ENCODE results near the gene IL3. TPM values are rescaled to one million over a fixed set of nuclear protein-coding genes. Genes with fewer than 3 reads are reported as not detected.
A peak's percentile ranks its signal among the peaks of the same experiment; 100 is the strongest.

Gene IL3
- total and polyA plus RNA-seq, 9 of the 15 experiments (the other 6 are each of a cell fraction or from before 2014, with no cell fraction given) = not detected

DNA sequence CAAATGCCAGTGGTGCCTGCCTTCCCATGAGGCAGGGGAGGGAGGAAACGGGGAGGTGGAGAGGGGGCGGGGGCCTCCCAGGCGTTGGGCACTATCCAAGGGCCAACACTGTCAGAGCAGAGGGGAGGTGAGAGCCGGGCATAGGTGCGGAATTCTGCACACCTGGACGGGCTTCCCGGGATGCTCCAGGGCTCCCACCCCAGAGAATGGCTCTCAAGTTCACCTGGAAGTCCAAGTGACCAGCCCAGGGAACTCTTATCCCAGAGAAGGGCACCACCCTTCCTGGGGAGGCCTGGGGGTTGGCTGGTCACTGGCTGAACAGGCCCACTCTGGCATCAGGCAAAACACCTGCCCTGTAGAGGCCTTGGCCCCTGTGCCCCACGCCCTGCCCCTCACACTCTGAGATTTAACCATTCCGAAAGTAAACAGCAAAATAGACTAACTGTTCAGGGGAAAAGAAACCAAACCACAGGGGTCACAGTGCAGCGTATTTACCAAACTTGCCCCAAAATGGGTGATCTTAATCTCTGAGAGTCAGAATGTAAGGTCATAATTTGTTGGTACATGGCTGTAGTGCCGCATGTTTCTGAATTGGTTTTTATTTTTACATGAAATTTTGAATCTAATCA is 15.9 kb downstream of the IL3 start:
- FAIRE-seq (no peak), DNase-seq (ENCODE audit: extremely low read depth in 1 of 4, low spot score in 3 of 4) (no peak), ATAC-seq (no peak)
- Histone ChIP-seq H3K9me3 (replicated peaks; ENCODE audit: control insufficient read depth, insufficient read depth, low read depth, low read length) (no peaks in the 10 kb centered on the region), H3K4me1 (replicated peaks in 1 of 2; ENCODE audit: control insufficient read depth in 2 of 2, insufficient read depth in 2 of 2, low read length in 2 of 2) (peaks cover 14 to 39% of the 10 kb centered on the region in 2 experiments; a peak in 4 of 5 replicates), H3K36me3 (ENCODE audit: control insufficient read depth, insufficient read depth, low read length) (no peaks in the 10 kb centered on the region), H3K79me2 (ENCODE audit: control insufficient read depth, insufficient read depth, low read length) (no peaks in the 10 kb centered on the region), H3K9ac (ENCODE audit: insufficient read depth in 1 of 2, low read depth in 2 of 2, low read length in 2 of 2) (peak overlapping the region in 1 of 2 experiments; percentile 46; a peak in 1 of 4 replicates), H3K4me2 (ENCODE audit: insufficient read depth, low read length) (no peak overlapping the region), H3K27me3 (ENCODE audit: control insufficient read depth in 2 of 2, insufficient read depth in 2 of 2, low read length in 2 of 2) (no peaks in the 10 kb centered on the region), H2AFZ (ENCODE audit: low read depth, low read length) (no peak overlapping the region), H3K4me3 (no peak overlapping the region), H4K20me1 (replicated peaks; ENCODE audit: control insufficient read depth, insufficient read depth, low read length) (no peaks in the 10 kb centered on the region), H3K27ac (ENCODE audit: extremely low read depth, low read depth, low read length) (no peak overlapping the region), H3K9me1 (ENCODE audit: control insufficient read depth, insufficient read depth, low read length) (no peaks in the 10 kb centered on the region)
- no peak for TF ChIP-seq TCF7 (IDR thresholded peaks at IDR 0.05; ENCODE audit: borderline replicate concordance)
- TF ChIP-seq, protein P1, sequence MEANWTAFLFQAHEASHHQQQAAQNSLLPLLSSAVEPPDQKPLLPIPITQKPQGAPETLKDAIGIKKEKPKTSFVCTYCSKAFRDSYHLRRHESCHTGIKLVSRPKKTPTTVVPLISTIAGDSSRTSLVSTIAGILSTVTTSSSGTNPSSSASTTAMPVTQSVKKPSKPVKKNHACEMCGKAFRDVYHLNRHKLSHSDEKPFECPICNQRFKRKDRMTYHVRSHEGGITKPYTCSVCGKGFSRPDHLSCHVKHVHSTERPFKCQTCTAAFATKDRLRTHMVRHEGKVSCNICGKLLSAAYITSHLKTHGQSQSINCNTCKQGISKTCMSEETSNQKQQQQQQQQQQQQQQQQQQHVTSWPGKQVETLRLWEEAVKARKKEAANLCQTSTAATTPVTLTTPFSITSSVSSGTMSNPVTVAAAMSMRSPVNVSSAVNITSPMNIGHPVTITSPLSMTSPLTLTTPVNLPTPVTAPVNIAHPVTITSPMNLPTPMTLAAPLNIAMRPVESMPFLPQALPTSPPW (CRISPR knock-in tag; IDR thresholded peaks at IDR 0.05) = 0 out of 2 replicates have a peak, but pooled peaks have one; percentile 26
- no TSS peak for BruUV-seq (replicated peaks)
- POLR2A ChIA-PET = interaction anchor here (1.1 kb wide), 1 partner anchor 8 kb away, joined by 4 read pairs; no protein-coding TSS in a partner anchor
- intact Hi-C loops (cut with micrococcal nuclease) = no loop called here
- 75% methylated on average over 7 of the region's 11 CpGs for WGBS (ENCODE audit: insufficient coverage, low coverage, missing lambda C conversion rate)
- CTCF ChIA-PET (ENCODE audit: low intra/inter-chr PET ratio) = no interaction called here
- in situ Hi-C loops (cut with MboI) = no loop called here

DNA sequence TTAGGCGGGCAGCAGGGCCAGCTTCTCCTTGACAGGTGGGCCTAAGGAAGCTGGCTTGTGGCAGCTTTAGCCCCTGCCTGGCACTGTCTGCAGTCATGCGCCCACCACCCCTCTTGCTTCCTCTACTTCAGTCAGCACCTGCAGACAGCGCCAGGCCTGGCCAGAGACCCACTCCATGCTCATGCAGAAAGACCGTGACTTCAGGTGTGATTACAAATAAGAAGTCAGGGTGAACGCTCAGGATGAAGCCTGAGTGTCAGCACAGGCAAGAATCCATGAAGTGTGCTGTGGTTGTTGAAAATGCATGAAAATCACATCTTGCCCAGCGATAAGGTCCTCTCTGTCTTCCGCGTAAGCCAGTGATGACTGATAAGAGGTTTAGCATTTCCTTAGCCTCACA is 16.5 kb downstream of the IL3 start:
- Histone ChIP-seq H3K36me3 (ENCODE audit: control insufficient read depth, insufficient read depth, low read length) (no peaks in the 10 kb centered on the region), H3K4me2 (ENCODE audit: insufficient read depth, low read length) (no peak overlapping the region), H3K9me3 (replicated peaks; ENCODE audit: control insufficient read depth, insufficient read depth, low read depth, low read length) (no peaks in the 10 kb centered on the region), H3K4me3 (no peak overlapping the region), H3K9ac (ENCODE audit: insufficient read depth in 1 of 2, low read depth in 2 of 2, low read length in 2 of 2) (peak overlapping the region in 1 of 2 experiments; percentile 37; a peak in 1 of 4 replicates), H3K79me2 (ENCODE audit: control insufficient read depth, insufficient read depth, low read length) (no peaks in the 10 kb centered on the region), H3K27ac (ENCODE audit: extremely low read depth, low read depth, low read length) (no peak overlapping the region), H4K20me1 (replicated peaks; ENCODE audit: control insufficient read depth, insufficient read depth, low read length) (no peaks in the 10 kb centered on the region), H2AFZ (ENCODE audit: low read depth, low read length) (no peak overlapping the region), H3K27me3 (ENCODE audit: control insufficient read depth in 2 of 2, insufficient read depth in 2 of 2, low read length in 2 of 2) (no peaks in the 10 kb centered on the region), H3K4me1 (replicated peaks in 1 of 2; ENCODE audit: control insufficient read depth in 2 of 2, insufficient read depth in 2 of 2, low read length in 2 of 2) (peaks cover 7 to 34% of the 10 kb centered on the region in 2 experiments; a peak in 4 of 5 replicates), H3K9me1 (ENCODE audit: control insufficient read depth, insufficient read depth, low read length) (no peaks in the 10 kb centered on the region)
- in situ Hi-C loops (cut with MboI) = no loop called here
- TF ChIP-seq EWSR1 (IDR thresholded peaks at IDR 0.05; ENCODE audit: borderline replicate concordance, low read depth, partially characterized antibody) (no peak), ZNF830 (CRISPR knock-in tag; IDR thresholded peaks at IDR 0.05) (no peak), ZNF134 (CRISPR knock-in tag; conservative IDR thresholded peaks at IDR 0.05) (no peak), MEIS2 (IDR thresholded peaks at IDR 0.05; ENCODE audit: partially characterized antibody) (peak; percentile 29), KDM4B (IDR thresholded peaks at IDR 0.05; ENCODE audit: borderline replicate concordance in 2 of 2, low read depth in 1 of 2) (no peak), RCOR1 (IDR thresholded peaks at IDR 0.05; ENCODE audit: borderline replicate concordance in 1 of 2, low read depth in 2 of 2, low read length in 2 of 2) (peak in 1 of 2 experiments; percentile 44; a peak in 1 of 4 replicates), NR2F6 (CRISPR knock-in tag; IDR thresholded peaks at IDR 0.05) (no peak), YBX1 (IDR thresholded peaks at IDR 0.05) (no peak), ETV5 (CRISPR knock-in tag; IDR thresholded peaks at IDR 0.05; ENCODE audit: low read depth) (no peak), KLF1 (tag; IDR thresholded peaks at IDR 0.05) (no peak)
- TF ChIP-seq, protein P2, sequence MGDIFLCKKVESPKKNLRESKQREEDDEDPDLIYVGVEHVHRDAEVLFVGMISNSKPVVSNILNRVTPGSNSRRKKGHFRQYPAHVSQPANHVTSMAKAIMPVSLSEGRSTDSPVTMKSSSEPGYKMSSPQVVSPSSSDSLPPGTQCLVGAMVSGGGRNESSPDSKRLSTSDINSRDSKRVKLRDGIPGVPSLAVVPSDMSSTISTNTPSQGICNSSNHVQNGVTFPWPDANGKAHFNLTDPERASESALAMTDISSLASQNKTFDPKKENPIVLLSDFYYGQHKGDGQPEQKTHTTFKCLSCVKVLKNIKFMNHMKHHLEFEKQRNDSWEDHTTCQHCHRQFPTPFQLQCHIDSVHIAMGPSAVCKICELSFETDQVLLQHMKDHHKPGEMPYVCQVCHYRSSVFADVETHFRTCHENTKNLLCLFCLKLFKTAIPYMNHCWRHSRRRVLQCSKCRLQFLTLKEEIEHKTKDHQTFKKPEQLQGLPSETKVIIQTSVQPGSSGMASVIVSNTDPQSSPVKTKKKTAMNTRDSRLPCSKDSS (IDR thresholded peaks at IDR 0.05; ENCODE audit: low read depth, partially characterized antibody) = no peak
- ChIA-PET POLR2A (interaction anchor here (1.2 kb wide), 1 partner anchor 16 kb away, joined by 3 read pairs; no protein-coding TSS in a partner anchor), CTCF (ENCODE audit: low intra/inter-chr PET ratio) (no interaction called here)
- intact Hi-C loops (cut with micrococcal nuclease) = no loop called here
- no peak for DNase-seq (ENCODE audit: extremely low read depth in 1 of 4, low spot score in 3 of 4)
- FAIRE-seq = peak; percentile 71
- BruUV-seq (replicated peaks) = no TSS peak
- ATAC-seq = no peak
- WGBS (ENCODE audit: insufficient coverage, low coverage, missing lambda C conversion rate) = 29% methylated on average over 6 of the region's 8 CpGs

Measured in K562 (cell line).